ENCODE data around the gene ITIH4.

Gene ITIH4

GRCh38 chr3:52795298-52795900, 35.1 kb downstream of the ITIH4 start:
- FAIRE-seq, result no peak

- FAIRE-seq, result no peak
Measured at GRCh38 chr3:52794612-52795099, 35.8 kb downstream of the ITIH4 start, which contains the start of gene ITIH3. Gene ITIH3, plus strand, starts transcription at chr3:52794796. Its CDS starts 8 bp downstream, at chr3:52794804.

GRCh38 chr3:52793702-52794611, 36.5 kb downstream of the ITIH4 start:
- no peak for FAIRE-seq

- FAIRE-seq, result no peak
Measured at GRCh38 chr3:52792961-52793695, 37.3 kb downstream of the ITIH4 start.

- no peak for FAIRE-seq
Measured at GRCh38 chr3:52792413-52792812, 38.1 kb downstream of the ITIH4 start.

- FAIRE-seq, result no peak
Measured at GRCh38 chr3:52791928-52792327, 38.5 kb downstream of the ITIH4 start.

GRCh38 chr3:52791366-52791765, 39.1 kb downstream of the ITIH4 start:
- FAIRE-seq, result no peak

- FAIRE-seq, result no peak
Measured at GRCh38 chr3:52790741-52791140, 39.7 kb downstream of the ITIH4 start.

GRCh38 chr3:52790337-52790736, 40.1 kb downstream of the ITIH4 start:
- no peak for FAIRE-seq

GRCh38 chr3:52789746-52790040, 40.8 kb downstream of the ITIH4 start:
- no peak for FAIRE-seq

- no peak for FAIRE-seq
Measured at GRCh38 chr3:52788890-52789745, 41.4 kb downstream of the ITIH4 start.

- FAIRE-seq, result no peak
Measured at GRCh38 chr3:52787672-52788625, 42.5 kb downstream of the ITIH4 start.

GRCh38 chr3:52787246-52787645, 43.2 kb downstream of the ITIH4 start:
- FAIRE-seq, result no peak

- FAIRE-seq, result no peak
Measured at GRCh38 chr3:52786330-52787215, 43.9 kb downstream of the ITIH4 start.

GRCh38 chr3:52784931-52785590, 45.4 kb downstream of the ITIH4 start:
- no peak for FAIRE-seq

- no peak for FAIRE-seq
Measured at GRCh38 chr3:52784021-52784621, 46.4 kb downstream of the ITIH4 start.

- no peak for FAIRE-seq
Measured at GRCh38 chr3:52783211-52783555, 47.3 kb downstream of the ITIH4 start.

GRCh38 chr3:52782412-52783210, 47.9 kb downstream of the ITIH4 start:
- no peak for FAIRE-seq

- no peak for FAIRE-seq
Measured at GRCh38 chr3:52781741-52782140, 48.7 kb downstream of the ITIH4 start.

Data from TTC549 (cell line).